HepG2 (cell line): ENCODE results near the gene PC. TPM values are rescaled to one million over a fixed set of nuclear protein-coding genes. Genes with fewer than 3 reads are reported as not detected.

Source experiments
- AGO2 ChIP-seq: fragments of 200-400 bp; formaldehyde crosslinking; optimal IDR thresholded peaks from 2 replicates; pipeline ENCODE3; 2017; ENCODE audit warnings: mild to moderate bottlenecking, low read depth, low read length, moderate library complexity
- DDIT3 ChIP-seq: sonication (generic); formaldehyde crosslinking; IDR thresholded peaks from 2 replicates; pipeline ENCODE4 v1.4.0; 2020; ENCODE audit warnings: mild to moderate bottlenecking, missing genetic modification reagents
- ESRRA ChIP-seq: sonication (generic); formaldehyde crosslinking; IDR thresholded peaks from 2 replicates; pipeline ENCODE4 v1.5.1; 2020; ENCODE audit warnings: mild to moderate bottlenecking, low read depth, missing genetic modification reagents
- HNF1B ChIP-seq: sonication (generic); formaldehyde crosslinking; IDR thresholded peaks from 2 replicates; pipeline ENCODE4 v1.5.1; 2020; ENCODE audit warnings: mild to moderate bottlenecking, moderate library complexity, missing genetic modification reagents
- HNRNPH1 ChIP-seq: fragments of 200-400 bp; formaldehyde crosslinking; optimal IDR thresholded peaks from 2 replicates; pipeline ENCODE3; 2017; ENCODE audit warnings: mild to moderate bottlenecking, low read depth, low read length
- KAT2B ChIP-seq: fragments of 150-350 bp; IDR thresholded peaks from 2 replicates; pipeline ENCODE4 v1.6.1; 2014; ENCODE audit warnings: low read depth, low read length, borderline replicate concordance
- SMAD9 ChIP-seq: sonication (generic); formaldehyde crosslinking; IDR thresholded peaks from 2 replicates; pipeline ENCODE4 v1.5.1; 2020; ENCODE audit warnings: mild to moderate bottlenecking, missing genetic modification reagents
- THYN1 ChIP-seq: sonication (generic); formaldehyde crosslinking; IDR thresholded peaks from 2 replicates; pipeline ENCODE4 v1.8.1; 2023; ENCODE audit warnings: low read depth, mild to moderate bottlenecking, moderate library complexity, missing genetic modification reagents, borderline replicate concordance
- YY1 ChIP-seq: IDR thresholded peaks from 2 replicates; pipeline ENCODE4 v1.6.1; 2011; ENCODE audit warnings: low read length, low read depth, moderate library complexity, mild to moderate bottlenecking; ENCODE audit not compliant: insufficient read depth, insufficient replicate concordance
- ZBTB20 ChIP-seq: sonication (generic); formaldehyde crosslinking; IDR thresholded peaks from 2 replicates; pipeline ENCODE4 v1.8.1; 2023; ENCODE audit warnings: missing genetic modification reagents, low read depth, mild to moderate bottlenecking, borderline replicate concordance
- ZEB1 ChIP-seq: IDR thresholded peaks from 2 replicates; pipeline ENCODE4 v1.6.1; 2012; ENCODE audit warnings: mild to moderate bottlenecking, low read depth, inconsistent platforms; ENCODE audit not compliant: insufficient replicate concordance
- ZHX1 ChIP-seq: sonication (generic); formaldehyde crosslinking; IDR thresholded peaks from 2 replicates; pipeline ENCODE4 v1.8.1; 2022; ENCODE audit warnings: low read depth, mild to moderate bottlenecking, missing genetic modification reagents
- ZNF17 ChIP-seq: sonication (generic); formaldehyde crosslinking; IDR thresholded peaks from 2 replicates; pipeline ENCODE4 v1.5.0; 2020; ENCODE audit warnings: mild to moderate bottlenecking, missing genetic modification reagents
- ZNF18 ChIP-seq: sonication (generic); formaldehyde crosslinking; IDR thresholded peaks from 2 replicates; pipeline ENCODE4 v1.8.0; 2022; ENCODE audit warnings: mild to moderate bottlenecking, missing genetic modification reagents; ENCODE audit not compliant: insufficient replicate concordance
- ZNF280B ChIP-seq: sonication (generic); formaldehyde crosslinking; IDR thresholded peaks from 2 replicates; pipeline ENCODE4 v1.5.0; 2020; ENCODE audit warnings: missing genetic modification reagents, mild to moderate bottlenecking, borderline replicate concordance
- ZNF3 ChIP-seq: IDR thresholded peaks from 2 replicates; pipeline ENCODE4 v1.7.0; 2017; ENCODE audit warnings: inconsistent platforms
- ZNF557 ChIP-seq: sonication (generic); formaldehyde crosslinking; IDR thresholded peaks from 2 replicates; pipeline ENCODE4 v1.4.0; 2020; ENCODE audit warnings: missing genetic modification reagents
- ZNF614 ChIP-seq: IDR thresholded peaks from 2 replicates; pipeline ENCODE4 v1.6.1; 2018; ENCODE audit warnings: missing biosample characterization, missing genetic modification reagents, inconsistent platforms, borderline replicate concordance
- ZNF761 ChIP-seq: sonication (generic); formaldehyde crosslinking; conservative IDR thresholded peaks from 2 replicates; pipeline ENCODE4 v1.4.0; 2020; ENCODE audit warnings: mild to moderate bottlenecking, missing genetic modification reagents
- ZNF83 ChIP-seq: sonication (generic); formaldehyde crosslinking; IDR thresholded peaks from 2 replicates; pipeline ENCODE4 v1.4.0; 2020; ENCODE audit warnings: missing genetic modification reagents, mild to moderate bottlenecking, borderline replicate concordance
- ZSCAN21 ChIP-seq: sonication (generic); formaldehyde crosslinking; IDR thresholded peaks from 2 replicates; pipeline ENCODE4 v1.8.0; 2022; ENCODE audit warnings: mild to moderate bottlenecking, missing genetic modification reagents, moderate library complexity, borderline replicate concordance
- polyA plus RNA-seq, 8 experiments: library from polyadenylated mRNA; depleted of rRNA in 3 of 8; stranded (reverse) in 7 of 8; unstranded in 1 of 8; fragments of >200 nt; fragmentation: Illumina TruSeq in 4 of 8; extraction: Trizol in 4 of 8; gene quantifications; 2 replicates each; pipeline versions ENCODE4 v1.2.1 to v1.2.3, GENCODE V29; 2011 to 2016; ENCODE audit warnings: low read depth in 4 of 8, missing spikeins in 1 of 8, mixed read lengths in 1 of 8; ENCODE audit not compliant: insufficient read depth in 1 of 8
- total RNA-seq, 5 experiments: library from RNA; depleted of rRNA; stranded (reverse); fragments of >200 nt; fragmentation: Illumina TruSeq; extraction: Trizol; gene quantifications; 2 replicates each; pipeline ENCODE4 v1.2.3, GENCODE V29; 2016; ENCODE audit warnings: low read depth in 1 of 5

The PC gene
- total and polyA plus RNA-seq, 2 of the 13 experiments (the other 11 are each of a cell fraction or from before 2014, with no cell fraction given), result 29.0 to 39.0 TPM

GRCh38 chr11:66891851-66892660 is 66.1 kb downstream of the PC start (continued):
- TF ChIP-seq SMAD9 (CRISPR knock-in tag), result no peak
- TF ChIP-seq ZSCAN21 (CRISPR knock-in tag), result 0 out of 2 replicates have a peak, but pooled peaks have one; percentile 29
- TF ChIP-seq ZBTB20 (CRISPR knock-in tag), result no peak
- TF ChIP-seq ZNF761 (CRISPR knock-in tag), result no peak
- TF ChIP-seq ZNF17 (CRISPR knock-in tag), result no peak
- TF ChIP-seq ZHX1 (CRISPR knock-in tag), result no peak
- TF ChIP-seq ESRRA (CRISPR knock-in tag), result no peak
- 0 out of 2 replicates have a peak, but pooled peaks have one; percentile 52 for TF ChIP-seq HNF1B (CRISPR knock-in tag)
- TF ChIP-seq KAT2B, result no peak
- no peak for TF ChIP-seq ZEB1
- no peak for TF ChIP-seq ZNF83 (CRISPR knock-in tag)
- no peak for TF ChIP-seq ZNF3 (CRISPR knock-in tag)
- TF ChIP-seq ZNF18 (CRISPR knock-in tag), result no peak
- no peak for TF ChIP-seq AGO2
- no peak for TF ChIP-seq HNRNPH1
- no peak for TF ChIP-seq DDIT3
- no peak; the same call in 1 of the 2 replicates for TF ChIP-seq ZNF614
- no peak for TF ChIP-seq THYN1
- TF ChIP-seq YY1, result no peak
- TF ChIP-seq ZNF557 (CRISPR knock-in tag), result no peak
- TF ChIP-seq ZNF280B, result no peak
